Hypothalamus (tissue), 51 donors: ENCODE measurements around the gene NOLC1.

Experiments
- DNase-seq, 51 donors: peaks; one replicate each; lab custom pipeline; 2025; lab: John Stamatoyannopoulos, UW

Gene NOLC1

GRCh38 chr10:102196893-102197292 is 44.7 kb downstream of the NOLC1 start:
- DNase-seq: no peak

DNA sequence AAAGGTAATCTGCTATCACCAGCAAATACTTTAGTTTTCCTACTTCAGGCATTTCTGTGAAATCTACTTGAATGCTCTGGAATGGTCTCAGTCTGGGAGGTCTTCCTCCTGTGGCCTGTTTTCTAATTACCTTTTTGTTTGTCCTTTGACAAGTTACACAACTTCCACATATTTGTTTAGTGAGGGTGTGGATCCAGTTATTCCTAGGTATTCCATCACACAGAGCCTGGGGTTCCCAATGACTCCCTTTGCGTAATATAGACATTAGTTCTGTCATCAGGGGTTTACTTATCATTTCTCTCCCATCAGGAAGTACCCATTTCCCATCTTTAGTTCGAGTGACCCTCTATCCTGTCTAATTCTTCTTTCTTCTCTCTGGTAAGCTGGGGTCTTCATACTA is 45.8 kb downstream of the NOLC1 start:
- DNase-seq: no peak

DNA sequence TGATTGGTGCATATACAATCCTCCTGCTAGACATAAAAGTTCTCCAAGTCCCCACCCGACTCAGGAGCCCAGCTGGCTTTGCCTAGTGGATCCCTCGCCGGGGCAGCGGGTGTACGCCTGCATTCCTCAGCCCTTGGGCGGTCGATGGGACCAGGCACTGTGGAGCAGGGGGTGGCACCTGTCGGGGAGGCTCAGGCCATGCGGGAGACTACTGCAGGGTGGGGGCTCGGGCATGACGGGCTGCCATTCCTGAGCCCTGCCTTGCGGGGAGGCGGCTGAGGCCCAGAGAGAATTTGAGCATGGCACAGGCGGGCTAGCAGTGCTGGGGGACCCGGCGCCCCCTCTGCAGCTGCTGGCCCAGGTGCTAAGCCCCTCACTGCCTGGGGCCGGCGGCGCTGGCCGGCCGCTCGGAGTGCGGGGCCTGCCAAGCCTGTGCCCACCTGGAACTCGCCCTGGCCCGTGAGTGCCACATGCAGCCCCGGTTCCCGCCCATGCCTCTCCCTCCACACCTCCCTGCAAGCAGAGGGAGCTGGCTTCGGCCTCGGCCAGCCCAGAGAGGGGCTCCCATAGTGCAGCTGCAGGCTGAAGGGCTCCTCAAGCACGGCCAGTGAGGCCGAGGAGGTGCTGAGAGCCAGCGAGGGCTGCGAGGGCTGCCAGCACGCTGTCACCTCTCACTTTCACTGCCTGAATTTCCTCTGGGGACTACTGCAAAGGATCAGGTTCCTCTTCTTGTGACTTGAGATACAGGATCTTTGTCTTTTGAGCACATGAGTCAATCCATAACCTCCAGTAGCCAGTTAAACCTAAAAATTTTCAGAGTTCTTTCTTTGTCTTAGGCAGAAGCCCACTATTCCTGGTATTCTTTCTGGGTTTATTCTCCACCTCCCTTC is 48.8 kb downstream of the NOLC1 start:
- no peak for DNase-seq

GRCh38 chr10:102202386-102202785 is 50.2 kb downstream of the NOLC1 start:
- no peak for DNase-seq

GRCh38 chr10:102208311-102209035 is 56.3 kb downstream of the NOLC1 start:
- DNase-seq: no peak

- no peak for DNase-seq
These were observed 59.6 kb downstream of the NOLC1 start for GRCh38 chr10:102211615-102212299.
